Stimulated activated CD4-positive, alpha-beta T cell treated with anti-CD3 and anti-CD28 coated beads, Interleukin-1b, Interleukin-23, amount 100 ng/mL, for 48 hours (primary cell): ENCODE data around the gene FAM168A.

Experiments
- DNase-seq: peaks from one replicate; pipeline ENCODE4 v3.0.0-alpha.2; 2020

FAM168A gene

DNA sequence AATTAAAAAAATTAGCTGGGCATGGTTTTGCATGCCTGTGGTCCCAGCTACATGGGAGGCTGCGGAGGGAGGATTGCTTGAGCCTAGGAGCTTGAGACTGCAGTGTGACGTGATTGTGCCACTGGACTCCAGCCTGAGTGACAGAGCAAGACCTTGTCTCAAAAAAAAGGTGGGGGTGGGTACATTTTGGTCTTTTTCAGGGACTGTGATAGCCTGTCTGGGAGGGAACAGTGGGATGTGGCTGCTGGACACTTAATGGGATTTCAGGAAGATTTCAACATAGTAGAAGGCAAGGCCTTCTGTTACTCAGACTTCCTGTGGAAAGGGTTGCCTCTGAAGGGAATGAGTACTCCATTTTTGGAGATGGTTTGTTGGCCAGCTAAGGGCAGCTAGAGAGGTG is 181.1 kb downstream of the FAM168A start:
- DNase-seq = no peak

DNA sequence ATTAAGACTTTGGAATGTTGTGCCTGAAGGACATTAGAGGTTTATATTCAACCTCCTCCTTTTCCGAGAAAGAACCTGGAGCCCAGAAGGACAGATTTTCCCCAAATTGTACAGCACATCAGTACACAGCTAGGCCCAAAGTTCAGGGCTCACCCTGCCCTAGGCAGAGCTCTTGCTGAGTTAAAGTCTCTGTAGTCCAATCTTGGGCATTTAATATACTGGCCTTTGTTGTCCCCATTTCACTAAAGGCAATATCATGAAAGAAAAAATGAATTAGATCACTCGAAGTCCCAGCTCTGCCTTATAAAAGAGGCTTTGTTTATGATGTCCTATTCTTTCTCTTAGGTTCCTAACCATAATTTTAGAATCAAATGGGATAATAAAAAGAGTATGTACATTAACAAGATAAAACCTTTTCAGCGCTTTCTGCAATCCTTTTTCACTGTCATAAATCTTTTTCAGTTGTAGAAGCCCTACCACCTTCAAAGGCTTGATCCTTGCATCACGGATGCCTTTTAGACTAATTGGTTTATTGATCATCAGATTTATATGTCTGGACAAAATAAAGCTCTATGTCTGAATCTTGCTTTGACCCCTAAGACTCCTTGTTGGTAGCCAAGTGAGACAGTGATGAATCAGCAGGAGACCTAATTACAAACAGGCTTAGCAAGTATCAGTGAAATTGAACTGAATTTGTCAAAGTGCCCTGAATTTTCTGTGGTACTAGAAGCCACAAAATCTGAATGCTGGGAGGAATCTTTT is 181.9 kb downstream of the FAM168A start:
- DNase-seq = no peak

DNA sequence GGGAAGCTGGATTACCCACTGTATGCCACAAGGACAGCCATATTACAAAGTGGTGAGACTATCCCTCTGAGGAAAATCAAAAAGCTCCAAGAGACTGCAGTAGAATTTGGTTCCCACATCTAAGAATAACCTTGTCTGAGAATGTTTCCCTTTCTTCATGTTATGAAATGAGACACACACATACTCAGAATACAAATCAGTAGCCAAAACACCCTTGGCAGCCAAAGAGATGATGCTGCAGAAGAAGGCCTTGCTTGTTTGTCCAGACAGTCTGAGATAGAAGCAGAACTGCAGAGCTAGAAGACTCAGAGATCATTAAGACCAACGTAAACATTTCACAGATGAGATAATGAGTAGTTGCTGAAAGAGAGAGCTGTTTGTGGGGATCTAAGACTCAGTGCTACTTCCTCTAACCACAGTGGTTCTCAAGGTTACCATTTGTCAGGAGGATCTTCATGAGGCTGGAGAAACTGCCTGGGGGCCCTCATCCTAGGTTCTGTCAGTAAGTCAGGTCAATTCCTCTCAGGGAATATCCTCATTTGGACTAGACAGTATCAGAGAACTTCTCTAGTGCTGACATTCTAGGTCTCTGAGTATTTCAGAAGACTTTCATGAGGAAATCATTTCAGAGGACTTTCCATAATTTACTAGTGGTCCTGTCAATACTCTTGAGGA is 182.8 kb downstream of the FAM168A start:
- no peak for DNase-seq

DNA sequence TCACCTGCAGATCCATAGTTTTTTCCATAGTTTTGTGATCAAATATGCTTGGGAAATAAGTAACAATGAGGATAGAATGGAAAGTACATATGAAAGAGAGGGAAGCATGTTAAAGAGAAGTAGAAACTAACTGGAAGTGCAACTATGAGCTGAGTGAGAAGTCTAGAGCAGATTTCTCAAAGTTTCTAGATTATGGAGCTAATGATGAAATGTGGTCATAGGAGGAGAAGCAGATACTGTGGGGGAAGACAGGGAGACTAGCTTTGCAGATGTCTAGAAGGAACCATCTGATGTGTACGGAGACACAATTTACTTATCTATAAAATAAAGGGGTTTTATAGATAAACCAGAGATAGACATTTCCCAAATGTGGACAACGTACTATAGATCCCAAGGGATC is 184.7 kb downstream of the FAM168A start:
- DNase-seq = no peak

DNA sequence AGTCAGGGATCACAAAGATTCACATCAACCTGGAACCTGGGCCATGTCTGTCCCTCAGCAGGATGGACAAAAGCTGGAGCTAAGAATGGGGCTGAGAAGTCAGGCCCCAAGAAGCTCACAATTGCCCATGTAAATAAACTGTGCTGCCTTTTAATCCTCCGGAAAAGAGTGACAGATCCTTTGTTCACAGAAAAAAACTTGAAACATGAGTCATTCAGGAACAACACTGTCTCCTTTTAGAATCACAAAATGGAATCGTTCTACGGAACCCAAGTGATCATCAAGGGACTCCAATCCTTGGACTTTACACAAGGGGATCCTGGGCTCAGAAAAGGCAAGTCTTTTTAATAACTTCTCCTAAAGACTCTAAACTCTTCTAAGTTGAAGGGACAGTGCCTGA is 185.6 kb downstream of the FAM168A start:
- no peak for DNase-seq

DNA sequence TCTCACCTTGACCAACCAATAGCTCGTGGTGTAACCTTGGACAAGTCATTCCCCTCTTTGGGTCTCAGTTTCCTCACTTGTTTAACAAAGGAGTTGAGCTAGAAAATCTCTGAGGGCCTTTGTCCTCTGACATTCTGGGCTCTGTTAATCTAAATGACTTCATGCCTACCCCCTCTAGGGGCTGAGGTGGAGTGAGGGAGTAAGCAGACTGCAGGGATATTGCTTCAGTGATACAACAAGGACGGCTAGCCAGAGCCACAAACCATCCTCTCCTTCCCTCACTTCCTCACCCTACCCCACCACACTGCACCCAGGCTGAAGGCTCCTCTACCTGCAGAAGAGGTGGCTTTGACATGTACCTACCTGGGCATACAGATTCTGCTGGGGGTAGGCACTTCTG is 186.9 kb downstream of the FAM168A start:
- no peak for DNase-seq

DNA sequence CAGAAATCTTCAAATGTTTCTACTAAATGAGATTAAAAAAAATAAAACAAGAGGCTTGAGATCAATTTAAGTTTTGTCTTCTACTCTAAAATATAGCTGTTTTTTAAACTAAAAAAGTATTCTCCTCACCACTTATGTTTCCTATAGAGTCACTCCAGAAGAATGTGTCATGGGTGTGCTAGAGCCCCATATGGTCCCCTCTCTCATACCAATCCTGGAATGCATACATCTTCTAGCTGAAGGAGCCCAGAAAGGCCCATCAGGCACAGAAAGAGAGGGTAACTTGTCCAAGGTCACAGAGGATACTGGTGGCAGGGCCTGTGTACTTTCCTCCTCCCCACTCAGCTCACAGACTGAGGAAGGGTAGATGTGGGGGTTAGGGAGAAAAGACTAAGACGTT is 187.3 kb downstream of the FAM168A start:
- DNase-seq = no peak

DNA sequence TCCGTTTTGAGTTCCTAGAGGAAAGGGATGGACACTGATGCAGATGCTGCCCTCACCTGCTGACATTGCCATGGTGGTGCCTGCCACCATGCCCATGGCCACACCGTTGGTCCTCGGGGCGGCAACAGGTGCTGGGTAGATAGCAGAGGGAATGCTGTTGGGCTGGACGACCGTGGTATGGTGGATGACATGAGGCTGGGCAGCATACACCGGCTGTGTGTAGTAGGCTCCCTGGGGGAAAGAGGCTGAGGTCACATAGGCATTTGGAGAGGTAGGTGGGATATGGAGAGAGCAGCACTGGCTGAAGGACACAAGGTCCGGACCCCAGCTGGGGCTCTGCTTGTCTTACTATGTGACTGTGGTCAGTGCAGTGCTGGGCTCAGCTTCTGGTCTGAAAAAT is 188.5 kb downstream of the FAM168A start:
- DNase-seq = no peak

DNA sequence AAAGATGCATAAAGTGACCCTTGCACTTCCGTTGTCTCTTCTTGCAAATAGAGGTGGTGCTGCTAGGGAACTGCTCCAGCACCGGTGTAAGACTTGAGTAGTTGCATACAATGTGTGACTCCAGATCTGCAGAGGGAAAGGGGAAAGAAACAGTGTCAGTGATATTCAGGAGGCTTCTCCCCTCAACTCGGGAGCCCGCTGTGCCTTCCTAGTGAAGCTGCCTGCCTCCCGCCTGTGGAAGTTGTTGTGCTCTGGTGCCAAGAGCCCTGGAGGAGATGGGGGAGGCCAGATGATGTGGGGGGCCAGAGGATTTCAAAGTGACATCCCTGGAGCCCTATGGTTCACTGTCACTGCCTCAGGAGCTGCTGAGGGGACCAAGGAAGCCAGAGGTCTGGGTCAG is 191.3 kb downstream of the FAM168A start:
- DNase-seq = no peak

DNA sequence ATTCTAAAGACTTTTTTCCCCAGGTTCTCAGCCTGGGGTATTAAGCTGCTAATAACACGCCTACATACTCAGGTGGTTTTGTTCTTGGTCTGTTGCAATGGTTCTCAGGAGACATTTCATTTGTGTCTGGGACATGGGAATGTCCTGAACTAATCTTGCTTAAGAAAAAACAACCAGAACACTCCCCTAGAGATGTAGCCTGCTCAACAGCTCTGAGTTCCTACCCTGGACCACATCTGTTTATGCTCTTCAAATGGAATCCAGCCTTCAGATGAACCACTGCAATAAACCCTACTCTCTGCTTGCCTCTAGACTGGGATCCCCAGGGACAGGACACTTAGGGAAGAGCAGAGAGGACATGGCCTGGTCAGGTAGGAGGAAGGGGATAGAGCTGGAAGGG is 191.8 kb downstream of the FAM168A start:
- no peak for DNase-seq

DNA sequence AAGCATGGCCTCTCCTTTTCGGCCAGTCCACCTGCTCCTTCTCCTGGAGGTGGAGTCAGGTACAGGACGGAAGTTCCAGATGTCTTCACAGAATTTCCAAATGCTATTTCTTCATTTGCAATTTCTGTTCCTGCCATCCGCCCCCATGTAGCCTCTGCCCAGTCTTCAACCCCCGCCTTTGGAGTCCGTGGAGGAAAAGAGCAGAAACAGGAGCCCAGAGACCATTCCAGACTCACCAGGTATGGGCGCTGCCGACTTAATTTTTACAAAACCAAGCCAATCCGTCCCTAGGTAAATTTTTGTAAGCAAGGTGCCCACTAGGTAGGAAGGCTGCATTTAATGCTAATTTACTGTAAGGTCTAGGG is 192.8 kb downstream of the FAM168A start:
- DNase-seq = no peak

DNA sequence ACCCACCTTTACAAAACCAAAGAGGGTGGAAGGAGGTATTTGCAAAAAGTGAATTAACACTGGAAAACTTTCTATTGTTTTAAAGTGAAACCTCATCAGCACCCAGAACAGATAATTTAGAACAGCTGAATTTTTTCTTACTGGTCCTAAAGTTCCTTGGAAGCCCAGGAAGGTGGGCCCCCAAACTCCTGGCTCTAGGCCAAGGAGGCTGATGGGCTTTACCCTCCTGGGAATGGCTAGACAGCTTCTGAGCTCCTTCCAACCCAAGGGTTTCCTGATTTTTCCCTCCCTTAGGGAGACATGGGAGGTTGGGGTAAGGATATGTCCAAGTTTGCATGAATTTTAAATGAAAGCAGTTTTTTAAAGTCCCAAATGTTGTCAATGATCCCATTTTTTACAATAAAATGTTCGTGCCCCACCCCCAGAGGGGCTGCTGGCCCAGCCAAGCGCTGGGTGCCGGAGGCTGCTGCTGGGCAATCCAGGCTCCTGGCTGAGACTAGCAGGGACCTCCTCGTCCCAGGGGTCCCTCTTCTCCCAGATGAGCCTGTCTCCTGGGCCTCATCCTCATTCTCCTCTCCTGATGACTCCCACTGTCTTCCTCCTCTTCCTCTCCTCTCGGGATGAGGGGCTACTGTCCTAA is 193.3 kb downstream of the FAM168A start:
- no peak for DNase-seq

DNA sequence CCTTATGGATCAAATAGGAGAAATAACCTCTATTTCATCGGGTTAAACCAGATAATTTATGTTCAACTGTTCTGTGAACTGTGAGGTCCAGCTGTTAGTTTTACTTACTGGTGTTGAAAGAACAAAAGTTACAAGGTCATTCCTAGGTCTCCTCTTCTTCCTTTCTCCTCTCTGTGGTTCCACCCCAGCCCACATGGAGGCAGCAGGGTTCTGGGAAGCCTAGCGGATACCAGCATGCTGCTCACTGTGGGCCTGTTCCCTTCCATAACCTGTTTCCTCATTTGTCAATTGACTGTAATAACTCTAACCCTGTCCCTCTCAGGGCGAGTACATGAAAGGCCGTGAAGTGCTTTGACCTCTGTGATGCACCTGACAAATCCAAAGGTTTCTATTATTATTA is 193.9 kb downstream of the FAM168A start:
- no peak for DNase-seq

DNA sequence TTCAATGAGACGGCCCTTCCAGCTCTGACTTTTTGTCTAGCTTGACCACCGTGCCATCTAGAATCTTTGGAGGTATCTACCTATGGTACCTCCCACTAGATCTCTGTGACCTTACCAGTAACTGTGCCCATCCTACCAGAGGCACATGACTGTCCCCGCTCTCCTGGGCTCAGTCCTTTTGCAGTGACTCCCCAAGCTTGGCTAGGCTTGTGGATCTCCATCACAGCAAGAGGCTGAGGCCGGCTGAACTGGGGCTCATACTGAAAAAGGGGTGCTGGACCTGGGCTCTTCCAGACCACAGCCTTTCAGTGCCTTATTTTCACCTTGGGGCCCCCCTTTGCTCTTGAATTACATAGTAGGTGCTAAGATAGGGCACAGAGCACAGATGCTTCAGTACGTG is 194.4 kb downstream of the FAM168A start:
- no peak for DNase-seq

DNA sequence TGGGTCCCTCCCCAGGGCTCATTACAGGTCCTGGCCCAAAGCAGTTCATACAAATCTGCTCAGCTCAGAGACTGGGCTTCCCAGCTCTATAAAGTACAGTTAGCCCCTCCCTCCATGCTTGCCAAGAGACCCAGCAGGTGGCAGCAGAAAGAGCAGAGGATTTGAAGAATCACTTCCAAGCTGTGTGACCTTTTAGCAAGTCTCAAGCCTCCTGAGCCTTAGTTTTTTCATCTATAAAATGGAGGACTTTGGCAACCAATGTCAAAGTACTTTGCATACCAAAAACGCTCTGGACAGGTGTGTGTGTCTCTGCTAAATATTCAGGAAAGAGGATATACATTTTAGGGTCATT is 195.1 kb downstream of the FAM168A start:
- no peak for DNase-seq

DNA sequence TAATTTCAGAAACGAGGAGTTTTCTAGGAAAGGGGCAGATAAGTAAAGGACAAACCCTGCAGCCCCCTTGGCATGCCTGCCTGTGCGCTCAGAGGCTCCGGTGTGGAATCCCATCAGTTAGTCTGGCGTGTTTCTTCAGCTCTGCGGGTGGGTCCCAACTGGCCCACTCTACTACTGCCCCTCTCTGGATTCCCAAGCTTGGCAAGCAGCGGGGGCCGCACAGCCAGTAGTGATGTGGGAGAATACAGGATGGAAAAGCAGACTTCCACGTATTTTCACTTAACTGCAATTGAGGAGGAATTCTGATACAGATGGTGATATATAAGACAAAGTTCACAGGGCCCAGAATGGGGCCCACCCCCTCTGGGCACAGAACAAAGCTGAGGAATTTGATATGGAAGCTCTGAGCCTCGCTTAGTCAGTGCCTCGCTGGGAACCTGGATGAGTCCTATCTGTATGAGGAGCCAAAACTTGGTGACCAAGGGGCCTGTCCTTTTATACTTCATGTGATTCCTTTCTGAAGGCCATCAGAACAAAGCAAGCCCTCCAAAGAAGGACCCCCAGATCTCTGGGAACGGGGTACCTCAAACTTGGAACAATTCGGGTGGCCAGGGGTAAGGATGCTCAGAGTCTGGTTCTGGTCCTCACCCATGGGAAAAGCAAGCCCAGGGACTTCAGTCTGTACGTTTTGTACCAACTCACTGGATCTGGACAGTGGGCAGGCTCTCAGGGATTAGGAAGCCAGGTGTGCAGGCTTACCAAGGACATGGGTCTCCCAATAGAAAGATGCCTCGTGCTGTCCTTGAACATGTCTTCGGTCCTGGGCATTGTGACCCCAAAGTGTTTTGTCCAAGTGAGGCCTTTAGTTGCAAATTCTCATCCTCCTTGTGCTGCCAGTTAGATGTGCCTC is 195.7 kb downstream of the FAM168A start:
- DNase-seq = no peak

DNA sequence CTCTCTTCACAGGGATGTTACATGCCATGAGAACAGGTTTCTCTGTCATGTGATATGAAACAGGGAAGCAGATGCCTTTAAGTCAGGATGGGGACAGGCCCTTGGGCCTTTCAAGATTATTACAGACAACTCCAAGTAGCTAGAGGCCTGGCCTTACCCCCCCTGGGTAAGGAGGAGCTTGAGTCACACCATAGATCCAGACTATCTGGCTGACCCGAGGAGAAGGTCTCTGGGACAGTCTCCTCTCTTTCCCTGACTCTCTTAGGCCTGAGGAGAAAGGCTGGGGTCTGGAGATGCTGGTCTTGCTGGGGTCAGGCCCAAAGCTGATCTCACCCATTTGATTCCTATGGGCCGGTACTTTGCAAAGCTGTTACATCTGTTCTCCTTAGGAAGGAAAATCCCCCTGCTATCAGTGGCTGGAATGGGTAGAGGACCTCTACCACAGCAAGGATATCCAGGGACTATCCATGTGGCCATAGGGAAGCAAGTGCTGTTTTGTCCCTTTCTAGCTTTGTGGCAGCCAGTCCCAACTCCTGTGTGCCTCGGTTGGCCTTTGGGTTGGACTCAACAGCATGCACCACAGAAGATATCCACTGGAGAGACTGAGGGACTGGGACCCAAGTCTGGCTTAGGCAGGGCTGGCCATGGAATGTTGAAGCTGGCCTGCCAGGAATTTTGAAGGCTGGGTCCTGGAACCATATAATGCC is 196.5 kb downstream of the FAM168A start:
- DNase-seq = no peak

DNA sequence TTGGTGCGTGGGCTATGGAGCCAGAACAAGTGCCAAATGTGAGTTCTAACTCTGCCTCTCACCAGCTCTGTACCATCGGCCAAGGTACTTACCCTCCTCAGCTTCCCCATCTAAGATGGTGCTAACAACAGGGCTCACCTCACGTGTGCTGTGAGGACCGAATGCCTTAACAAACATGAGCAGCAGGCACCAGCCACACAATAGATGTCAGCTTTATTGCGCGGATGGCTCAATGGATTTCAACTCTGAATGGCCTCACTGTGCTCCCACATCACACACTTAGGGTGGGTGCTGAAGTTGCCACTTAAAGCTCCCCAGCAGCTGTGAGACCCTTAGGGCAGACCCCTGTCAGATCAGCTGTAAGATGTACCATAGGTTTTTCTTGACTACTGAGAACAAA is 197.6 kb downstream of the FAM168A start:
- no peak for DNase-seq

DNA sequence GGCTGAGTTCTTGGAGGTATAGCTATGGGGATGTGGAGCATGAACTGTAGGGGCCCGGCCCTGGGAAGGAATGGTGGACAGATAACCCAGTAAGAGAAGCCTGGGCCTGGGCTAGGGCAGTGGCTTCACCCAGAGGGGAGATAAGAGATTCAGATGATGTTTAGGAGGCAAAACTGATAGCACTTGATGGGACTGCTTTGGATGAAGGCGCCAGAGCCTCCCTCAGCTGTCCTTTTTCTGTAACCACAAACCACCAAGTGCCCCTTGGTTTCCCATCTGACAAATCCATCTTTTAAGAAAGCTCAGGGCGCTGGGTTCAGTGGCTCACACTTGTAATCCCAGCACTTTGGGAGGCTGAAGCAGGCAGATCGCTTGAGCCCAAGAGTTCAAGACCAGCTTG is 198.3 kb downstream of the FAM168A start:
- DNase-seq = no peak

DNA sequence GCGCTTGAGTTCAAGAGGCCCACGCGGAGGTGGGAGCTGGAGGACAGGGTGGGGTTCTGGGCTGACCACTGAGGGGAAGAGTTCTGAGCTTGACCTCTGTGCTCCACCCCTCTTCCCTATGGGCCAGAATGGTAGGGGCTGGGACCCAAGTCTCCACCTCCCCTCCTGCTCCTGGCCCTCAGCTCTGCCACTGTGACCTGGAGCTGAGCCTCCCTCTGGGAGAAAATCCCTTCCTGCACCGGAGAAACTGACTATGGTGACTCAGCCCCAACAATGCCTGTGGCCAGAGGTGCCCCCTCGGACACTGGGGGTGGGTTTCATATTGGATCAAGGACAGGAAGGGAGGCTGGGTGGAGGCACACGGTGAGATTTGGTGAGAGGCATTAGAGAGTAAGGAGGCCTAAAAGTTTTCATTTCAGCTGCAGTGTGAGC is 198.7 kb downstream of the FAM168A start:
- DNase-seq = no peak

DNA sequence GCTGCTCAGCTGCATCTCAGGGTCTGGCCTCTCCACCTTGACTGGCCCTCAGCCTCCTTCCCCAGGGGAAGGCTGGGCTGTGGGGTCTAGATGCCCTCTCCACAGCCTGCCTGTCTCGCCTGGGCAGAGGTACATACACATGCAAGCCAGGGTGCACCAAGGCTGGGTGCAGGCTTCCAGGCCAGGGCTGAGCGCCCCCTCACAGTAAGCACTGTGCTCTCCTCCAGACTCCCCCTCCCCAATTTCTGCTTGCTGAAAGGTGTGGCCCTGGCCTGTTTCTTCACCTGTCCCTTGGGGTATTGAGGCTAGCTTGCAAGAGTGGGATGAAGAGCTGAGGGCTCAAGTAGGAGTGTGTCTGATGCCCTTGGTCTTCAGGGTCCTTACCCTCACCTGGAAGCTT is 199.2 kb downstream of the FAM168A start:
- DNase-seq = no peak

DNA sequence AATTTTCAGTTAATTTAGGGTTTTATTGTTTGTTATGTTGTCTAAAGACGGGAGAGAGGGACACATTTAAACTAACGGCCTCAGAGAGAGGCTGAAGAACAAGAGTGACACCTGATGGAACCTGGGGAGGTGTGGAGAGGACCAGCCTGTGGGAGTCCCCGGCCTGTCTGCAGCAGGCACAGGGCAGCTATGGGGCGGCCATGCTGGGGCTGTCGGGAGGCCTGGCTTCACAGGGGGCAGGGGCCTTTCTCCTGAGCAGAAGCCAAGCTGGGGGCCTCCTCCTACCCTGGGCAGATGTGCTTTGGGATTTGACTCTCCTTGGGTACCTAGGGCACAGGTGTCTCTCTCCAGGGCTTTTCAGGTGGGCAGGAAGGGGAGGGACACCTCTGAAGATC is 199.8 kb downstream of the FAM168A start:
- no peak for DNase-seq
